Vagina (tissue), 2 donors: ENCODE results near the gene SCRT2. TPM values are rescaled to one million over a fixed set of nuclear protein-coding genes. Genes with fewer than 3 reads are reported as not detected.

Experiments
- DNase-seq, 2 donors: peaks; one replicate each; pipeline ENCODE4 v3.0.0-alpha.2; 2017; ENCODE audit errors: extremely low spot score in 2 of 2
- H3K27ac ChIP-seq: fragments of 200-600 bp; sonication (generic); one replicate; pipeline ENCODE4 v1.5.1; 2019
- H3K27me3 ChIP-seq: fragments of 200-600 bp; sonication (generic); one replicate; pipeline ENCODE4 v1.5.1; 2019
- H3K36me3 ChIP-seq, 2 donors: fragments of 200-600 bp; sonication (generic); one replicate each; pipeline ENCODE4 v1.5.1; 2017 to 2019
- H3K4me1 ChIP-seq: fragments of 200-600 bp; sonication (generic); one replicate; pipeline ENCODE4 v1.5.1; 2019
- H3K4me3 ChIP-seq, 2 donors: fragments of 200-600 bp; sonication (generic); 1 replicate in 1 of 2; 2 replicates in 1 of 2; pipeline ENCODE4 v1.5.1; 2016 to 2019
- H3K9me3 ChIP-seq: fragments of 200-600 bp; sonication (generic); one replicate; pipeline ENCODE4 v1.5.1; 2019
- POLR2A ChIP-seq, 2 donors: fragments of 450-650 bp; IDR thresholded peaks; one replicate each; pipeline ENCODE4 v1.6.1; 2017; ENCODE audit warnings: antibody characterized with exemption in 2 of 2, mild to moderate bottlenecking in 2 of 2, moderate library complexity in 2 of 2
- POLR2AphosphoS5 ChIP-seq, 2 donors: sonication (generic); formaldehyde crosslinking; IDR thresholded peaks; one replicate each; pipeline ENCODE4 v1.9.0; 2017; ENCODE audit warnings: antibody characterized with exemption in 2 of 2, mild to moderate bottlenecking in 2 of 2, low read depth in 1 of 2; ENCODE audit not compliant: insufficient read depth in 1 of 2
- intact Hi-C: fragments of 100-400 bp; cut with DNase I; formaldehyde crosslinking; loops from one replicate; pipeline ENCODE4 v1.15.1; 2023
- total RNA-seq: library from RNA; depleted of rRNA; stranded (reverse); fragments of >200 nt; gene quantifications from one replicate; pipeline ENCODE4 v1.2.3, GENCODE V29; 2016
- TF ChIP-seq, protein P1 (sequence below), 3 experiments: fragments of 450-650 bp in 2 of 3; fragments of 200-600 bp in 1 of 3; sonication (generic) in 1 of 3; IDR thresholded peaks; one replicate each; pipeline ENCODE4 v1.5.1; 2017 to 2019; ENCODE audit warnings: antibody characterized with exemption in 3 of 3, mild to moderate bottlenecking in 2 of 3, moderate library complexity in 2 of 3

SCRT2 gene
- total RNA-seq, 1 donor from 2014 or later: not detected

GRCh38 chr20:673603-674001 lies 2.0 kb downstream of the SCRT2 start:
- Histone ChIP-seq H3K27ac (no peak overlapping the region), H3K36me3 (no peaks in the 10 kb centered on the region), H3K4me1 (peaks cover 13% of the 10 kb centered on the region), H3K4me3 (no peak overlapping the region), H3K27me3 (peaks cover 8% of the 10 kb centered on the region), H3K9me3 (no peaks in the 10 kb centered on the region)
- intact Hi-C loops: no loop called here
- TF ChIP-seq, protein P1, sequence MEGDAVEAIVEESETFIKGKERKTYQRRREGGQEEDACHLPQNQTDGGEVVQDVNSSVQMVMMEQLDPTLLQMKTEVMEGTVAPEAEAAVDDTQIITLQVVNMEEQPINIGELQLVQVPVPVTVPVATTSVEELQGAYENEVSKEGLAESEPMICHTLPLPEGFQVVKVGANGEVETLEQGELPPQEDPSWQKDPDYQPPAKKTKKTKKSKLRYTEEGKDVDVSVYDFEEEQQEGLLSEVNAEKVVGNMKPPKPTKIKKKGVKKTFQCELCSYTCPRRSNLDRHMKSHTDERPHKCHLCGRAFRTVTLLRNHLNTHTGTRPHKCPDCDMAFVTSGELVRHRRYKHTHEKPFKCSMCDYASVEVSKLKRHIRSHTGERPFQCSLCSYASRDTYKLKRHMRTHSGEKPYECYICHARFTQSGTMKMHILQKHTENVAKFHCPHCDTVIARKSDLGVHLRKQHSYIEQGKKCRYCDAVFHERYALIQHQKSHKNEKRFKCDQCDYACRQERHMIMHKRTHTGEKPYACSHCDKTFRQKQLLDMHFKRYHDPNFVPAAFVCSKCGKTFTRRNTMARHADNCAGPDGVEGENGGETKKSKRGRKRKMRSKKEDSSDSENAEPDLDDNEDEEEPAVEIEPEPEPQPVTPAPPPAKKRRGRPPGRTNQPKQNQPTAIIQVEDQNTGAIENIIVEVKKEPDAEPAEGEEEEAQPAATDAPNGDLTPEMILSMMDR (IDR thresholded peaks at IDR 0.05): no peak
- TF ChIP-seq POLR2AphosphoS5 (IDR thresholded peaks at IDR 0.05; ENCODE audit: insufficient read depth in 1 of 2, low read depth in 1 of 2) (no peak), POLR2A (IDR thresholded peaks at IDR 0.05) (no peak)
- DNase-seq: no peak

DNA sequence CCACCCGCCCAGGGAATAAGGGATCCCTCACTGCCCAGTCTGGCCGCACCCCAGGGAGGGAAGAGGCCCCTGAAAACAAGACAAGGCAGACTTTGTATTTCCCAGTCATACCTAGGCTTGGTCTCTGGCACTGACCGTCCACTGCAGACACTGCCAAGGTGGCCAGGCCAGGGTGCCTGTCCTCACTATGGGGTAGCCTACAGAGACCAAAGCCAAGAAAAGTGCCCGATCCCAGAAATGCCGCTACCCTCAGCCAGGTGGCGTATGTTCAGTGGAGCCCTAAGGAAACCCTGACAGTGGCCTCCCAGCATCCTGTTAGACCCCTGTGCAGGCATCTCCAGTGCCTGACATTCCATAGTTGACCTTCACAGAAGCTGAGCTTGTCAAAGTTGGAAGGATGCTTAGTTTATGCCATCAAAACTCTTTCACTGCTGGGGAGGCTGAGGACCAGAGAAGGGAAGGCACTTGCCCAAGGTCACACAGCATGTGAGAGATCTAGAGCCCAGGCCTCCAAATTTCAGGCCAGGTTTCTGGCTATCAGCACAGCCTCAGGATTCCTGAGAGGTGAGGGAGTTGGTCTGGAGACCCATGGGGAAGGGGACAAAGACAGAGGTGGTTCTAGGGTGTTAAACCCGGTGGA lies 2.5 kb downstream of the SCRT2 start:
- Histone ChIP-seq H3K9me3 (no peaks in the 10 kb centered on the region), H3K36me3 (no peaks in the 10 kb centered on the region), H3K27me3 (peaks cover 8% of the 10 kb centered on the region), H3K27ac (no peak overlapping the region), H3K4me1 (peaks cover 13% of the 10 kb centered on the region), H3K4me3 (no peak overlapping the region)
- intact Hi-C loops: no loop called here
- TF ChIP-seq, protein P1 (IDR thresholded peaks at IDR 0.05): no peak
- TF ChIP-seq POLR2A (IDR thresholded peaks at IDR 0.05): no peak
- TF ChIP-seq POLR2AphosphoS5 (IDR thresholded peaks at IDR 0.05; ENCODE audit: insufficient read depth in 1 of 2, low read depth in 1 of 2): no peak
- no peak for DNase-seq

DNA sequence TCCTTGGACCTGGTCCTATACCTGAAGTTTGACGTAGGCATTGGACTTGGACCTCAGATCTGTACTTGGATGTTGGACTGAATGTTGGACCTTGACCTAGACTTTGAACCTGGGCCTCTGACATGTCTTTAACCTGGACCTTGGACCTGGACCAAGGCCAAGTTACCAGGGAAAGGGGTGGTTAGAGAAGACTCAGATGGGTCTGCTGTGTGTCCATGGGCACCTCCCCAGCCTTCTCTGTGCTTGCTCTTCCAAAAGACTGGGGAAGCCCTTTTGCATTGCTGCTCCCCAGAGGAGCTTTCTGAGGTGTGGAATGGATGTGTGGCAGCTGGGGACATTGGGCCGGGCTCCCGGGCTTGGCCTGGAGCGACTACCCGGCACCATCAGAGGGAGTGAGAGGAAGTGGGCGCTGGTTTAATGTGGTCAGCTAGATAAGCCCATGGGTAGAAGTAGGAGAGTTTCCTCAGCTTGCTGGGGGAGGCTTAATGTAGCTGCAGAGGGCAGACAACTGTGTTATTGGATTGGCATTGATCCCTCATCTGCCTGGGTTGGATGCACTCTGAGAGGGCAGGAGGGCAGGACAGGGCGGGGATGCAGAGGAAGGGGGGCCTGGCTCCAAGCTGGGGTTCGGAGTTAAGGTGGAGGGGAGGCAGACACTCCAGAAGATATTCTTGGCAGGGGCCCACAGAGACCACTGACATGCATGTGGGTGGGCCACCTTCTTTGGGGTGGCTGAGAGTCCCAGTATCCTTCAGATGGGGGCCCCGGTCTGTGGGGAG lies 4.2 kb downstream of the SCRT2 start:
- DNase-seq: no peak

DNA sequence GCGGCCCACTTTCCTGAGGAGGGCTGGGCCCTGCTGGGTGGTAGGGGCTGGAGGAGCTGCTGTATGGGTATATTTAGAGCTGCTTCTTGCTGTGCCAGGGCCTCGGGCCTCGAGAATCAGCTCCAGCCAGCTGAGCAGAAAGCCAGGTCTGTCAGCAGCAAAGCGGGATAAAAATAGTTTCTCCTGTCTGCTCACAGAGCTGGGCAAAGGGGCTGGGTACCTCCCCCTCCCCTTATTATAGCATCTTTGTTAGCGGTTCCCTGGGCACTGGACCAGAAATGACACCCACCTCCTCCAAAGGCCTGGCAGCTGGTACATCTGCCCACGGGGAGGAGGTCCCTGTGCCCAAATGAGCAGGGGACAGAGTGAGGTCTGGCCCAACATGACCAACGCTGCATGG lies 6.0 kb downstream of the SCRT2 start:
- Histone ChIP-seq H3K27ac (no peak overlapping the region), H3K36me3 (no peaks in the 10 kb centered on the region), H3K9me3 (no peaks in the 10 kb centered on the region), H3K27me3 (peaks cover 8% of the 10 kb centered on the region), H3K4me1 (no peaks in the 10 kb centered on the region), H3K4me3 (no peak overlapping the region)
- no peak for DNase-seq
- intact Hi-C loops: no loop called here
- TF ChIP-seq POLR2A (IDR thresholded peaks at IDR 0.05): no peak
- TF ChIP-seq, protein P1 (IDR thresholded peaks at IDR 0.05): no peak
- no peak for TF ChIP-seq POLR2AphosphoS5 (IDR thresholded peaks at IDR 0.05; ENCODE audit: insufficient read depth in 1 of 2, low read depth in 1 of 2)

More for the DNA sequence above, 4.2 kb downstream of the SCRT2 start:
- peaks cover 8% of the 10 kb centered on the region for H3K27me3 ChIP-seq
- H3K9me3 ChIP-seq: no peaks in the 10 kb centered on the region
- no peak overlapping the region for H3K4me3 ChIP-seq
- intact Hi-C loops: no loop called here
- peaks cover 13% of the 10 kb centered on the region for H3K4me1 ChIP-seq
- no peaks in the 10 kb centered on the region for H3K36me3 ChIP-seq
- no peak for TF ChIP-seq POLR2A (IDR thresholded peaks at IDR 0.05)
- TF ChIP-seq, protein P1 (IDR thresholded peaks at IDR 0.05): no peak
- TF ChIP-seq POLR2AphosphoS5 (IDR thresholded peaks at IDR 0.05; ENCODE audit: insufficient read depth in 1 of 2, low read depth in 1 of 2): no peak
- no peak overlapping the region for H3K27ac ChIP-seq

- TF ChIP-seq POLR2AphosphoS5 (IDR thresholded peaks at IDR 0.05; ENCODE audit: insufficient read depth in 1 of 2, low read depth in 1 of 2) (no peak), POLR2A (IDR thresholded peaks at IDR 0.05) (no peak)
- TF ChIP-seq, protein P1 (IDR thresholded peaks at IDR 0.05): no peak
- H3K27me3 ChIP-seq: peaks cover 8% of the 10 kb centered on the region
- H3K4me1 ChIP-seq: no peaks in the 10 kb centered on the region
- no peak for DNase-seq
- no peak overlapping the region for H3K27ac ChIP-seq
- no peaks in the 10 kb centered on the region for H3K36me3 ChIP-seq
- no peak overlapping the region for H3K4me3 ChIP-seq
- intact Hi-C loops: loop anchor here (1.0 kb wide), 1 partner anchor 111 kb away; no protein-coding TSS in a partner anchor
- no peaks in the 10 kb centered on the region for H3K9me3 ChIP-seq
Measured at GRCh38 chr20:668638-669037, 7.0 kb downstream of the SCRT2 start.
